ENCODE data around the gene RMND5A.

Gene RMND5A

DNA sequence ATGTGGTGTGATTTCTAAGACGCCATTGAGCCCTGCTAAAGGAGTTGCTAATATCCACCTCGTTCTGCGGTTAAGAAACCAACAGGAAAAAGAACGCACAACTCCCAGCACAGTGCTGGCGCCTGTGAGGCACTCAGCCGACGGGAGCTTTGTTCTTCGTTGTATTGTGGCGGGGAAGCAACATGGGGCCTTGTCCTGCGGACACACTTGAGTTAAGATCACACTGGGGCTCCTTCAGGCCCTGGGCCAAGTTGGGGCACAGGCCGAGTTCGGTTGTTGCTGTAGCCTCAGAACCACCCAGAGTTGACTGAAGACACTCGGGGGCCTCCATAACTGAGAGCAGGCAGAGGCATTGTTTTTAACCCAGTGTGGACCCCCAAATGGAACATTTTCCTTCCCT is 101.2 kb downstream of the RMND5A start:
- no peak overlapping the region for H3K4me3 ChIP-seq (ENCODE audit: control insufficient read depth, low read depth, low read length)
- TF ChIP-seq, protein P1, sequence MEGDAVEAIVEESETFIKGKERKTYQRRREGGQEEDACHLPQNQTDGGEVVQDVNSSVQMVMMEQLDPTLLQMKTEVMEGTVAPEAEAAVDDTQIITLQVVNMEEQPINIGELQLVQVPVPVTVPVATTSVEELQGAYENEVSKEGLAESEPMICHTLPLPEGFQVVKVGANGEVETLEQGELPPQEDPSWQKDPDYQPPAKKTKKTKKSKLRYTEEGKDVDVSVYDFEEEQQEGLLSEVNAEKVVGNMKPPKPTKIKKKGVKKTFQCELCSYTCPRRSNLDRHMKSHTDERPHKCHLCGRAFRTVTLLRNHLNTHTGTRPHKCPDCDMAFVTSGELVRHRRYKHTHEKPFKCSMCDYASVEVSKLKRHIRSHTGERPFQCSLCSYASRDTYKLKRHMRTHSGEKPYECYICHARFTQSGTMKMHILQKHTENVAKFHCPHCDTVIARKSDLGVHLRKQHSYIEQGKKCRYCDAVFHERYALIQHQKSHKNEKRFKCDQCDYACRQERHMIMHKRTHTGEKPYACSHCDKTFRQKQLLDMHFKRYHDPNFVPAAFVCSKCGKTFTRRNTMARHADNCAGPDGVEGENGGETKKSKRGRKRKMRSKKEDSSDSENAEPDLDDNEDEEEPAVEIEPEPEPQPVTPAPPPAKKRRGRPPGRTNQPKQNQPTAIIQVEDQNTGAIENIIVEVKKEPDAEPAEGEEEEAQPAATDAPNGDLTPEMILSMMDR (IDR thresholded peaks at IDR 0.05; ENCODE audit: control insufficient read depth, insufficient read depth, low read depth, low read length, missing control alignments): no peak
- no peak for DNase-seq (ENCODE audit: low read depth)

DNA sequence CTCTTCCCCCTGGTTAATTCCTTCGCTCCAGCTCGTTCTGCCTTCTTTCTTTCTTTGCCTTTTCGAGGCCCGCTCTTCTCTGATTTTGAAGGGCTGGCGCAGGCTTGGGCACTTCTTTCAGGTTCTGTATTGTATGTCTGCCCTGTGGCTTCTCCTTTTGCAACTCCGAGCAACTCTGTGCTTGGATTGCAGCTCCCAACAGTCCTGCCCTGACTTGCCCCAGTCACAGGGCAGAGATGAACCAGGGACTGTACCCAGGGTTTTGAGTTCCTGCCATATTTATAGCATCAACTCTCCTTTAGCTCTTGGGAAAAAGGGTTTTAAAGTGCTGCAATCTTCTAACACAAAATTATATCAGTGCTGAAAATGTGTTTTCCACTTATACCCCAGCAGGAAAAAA is 101.8 kb downstream of the RMND5A start:
- H3K4me3 ChIP-seq (ENCODE audit: control insufficient read depth, low read depth, low read length): no peak overlapping the region
- TF ChIP-seq, protein P1 (IDR thresholded peaks at IDR 0.05; ENCODE audit: control insufficient read depth, insufficient read depth, low read depth, low read length, missing control alignments): no peak
- no peak for DNase-seq (ENCODE audit: low read depth)

DNA sequence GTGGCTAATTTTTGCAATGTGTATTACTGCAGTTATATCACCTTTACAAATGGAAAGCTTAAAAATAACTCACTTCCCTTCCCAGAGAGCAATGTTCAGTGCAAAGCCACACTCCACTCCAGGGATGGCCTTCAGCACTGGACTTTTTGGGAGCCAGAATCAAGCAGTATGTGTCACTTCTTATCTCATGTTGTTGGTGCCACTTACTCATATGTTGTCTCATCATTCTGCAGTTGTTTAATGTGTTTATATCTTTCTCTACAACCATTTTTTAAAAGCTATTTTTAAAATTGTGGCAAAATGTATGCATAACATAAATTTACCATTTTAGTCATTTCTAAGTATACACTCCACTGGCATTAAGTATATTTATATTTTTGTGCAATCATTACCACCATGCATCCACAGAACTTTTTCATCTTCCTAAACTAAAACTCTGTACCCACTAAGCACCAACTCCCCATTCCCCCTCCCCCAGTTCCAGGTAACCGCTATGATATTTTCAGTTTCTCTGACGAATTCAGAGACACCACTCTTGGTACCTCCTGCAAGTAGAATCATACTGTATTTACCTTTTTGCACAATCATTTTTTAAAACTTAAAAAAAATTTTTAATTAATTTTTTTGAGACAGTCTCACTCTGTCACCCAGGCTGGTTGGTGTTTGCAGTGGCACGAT is 102.7 kb downstream of the RMND5A start:
- TF ChIP-seq, protein P1 (IDR thresholded peaks at IDR 0.05; ENCODE audit: control insufficient read depth, insufficient read depth, low read depth, low read length, missing control alignments): no peak
- DNase-seq (ENCODE audit: low read depth): no peak
- H3K4me3 ChIP-seq (ENCODE audit: control insufficient read depth, low read depth, low read length): no peak overlapping the region

DNA sequence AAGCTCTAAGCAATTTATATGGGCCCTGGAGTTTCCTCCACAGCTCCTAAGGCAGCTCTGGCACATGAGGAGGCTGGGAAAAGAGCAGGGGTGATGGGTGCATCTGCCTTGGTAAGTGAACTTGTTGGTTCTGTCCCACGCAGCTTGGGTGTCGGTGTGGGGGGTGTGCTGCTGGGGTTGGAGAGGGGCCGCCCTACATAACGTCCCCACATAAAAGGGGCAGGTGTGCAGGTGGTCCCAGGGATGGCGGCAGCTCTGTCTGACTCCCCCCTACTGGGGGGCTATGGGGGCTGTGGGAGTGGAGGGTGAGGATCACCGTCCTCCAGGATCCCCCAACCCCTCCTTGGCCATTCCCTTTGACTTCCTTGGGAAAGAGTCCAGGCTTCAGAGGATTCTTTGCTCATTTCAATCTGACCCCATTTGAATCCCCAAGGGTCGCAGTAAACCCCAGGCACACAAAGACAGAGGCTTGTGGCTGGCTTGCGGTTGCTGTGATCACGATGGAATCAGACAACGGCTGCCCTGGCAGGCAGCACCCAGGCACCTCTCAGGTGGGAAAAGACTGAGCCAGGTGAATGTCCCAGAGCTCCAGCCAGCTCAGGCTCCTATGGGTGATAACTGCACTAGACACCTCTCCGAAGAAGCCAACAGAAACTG is 105.1 kb downstream of the RMND5A start:
- TF ChIP-seq, protein P1 (IDR thresholded peaks at IDR 0.05; ENCODE audit: control insufficient read depth, insufficient read depth, low read depth, low read length, missing control alignments): no peak
- H3K4me3 ChIP-seq (ENCODE audit: control insufficient read depth, low read depth, low read length): no peak overlapping the region
- DNase-seq (ENCODE audit: low read depth): no peak

DNA sequence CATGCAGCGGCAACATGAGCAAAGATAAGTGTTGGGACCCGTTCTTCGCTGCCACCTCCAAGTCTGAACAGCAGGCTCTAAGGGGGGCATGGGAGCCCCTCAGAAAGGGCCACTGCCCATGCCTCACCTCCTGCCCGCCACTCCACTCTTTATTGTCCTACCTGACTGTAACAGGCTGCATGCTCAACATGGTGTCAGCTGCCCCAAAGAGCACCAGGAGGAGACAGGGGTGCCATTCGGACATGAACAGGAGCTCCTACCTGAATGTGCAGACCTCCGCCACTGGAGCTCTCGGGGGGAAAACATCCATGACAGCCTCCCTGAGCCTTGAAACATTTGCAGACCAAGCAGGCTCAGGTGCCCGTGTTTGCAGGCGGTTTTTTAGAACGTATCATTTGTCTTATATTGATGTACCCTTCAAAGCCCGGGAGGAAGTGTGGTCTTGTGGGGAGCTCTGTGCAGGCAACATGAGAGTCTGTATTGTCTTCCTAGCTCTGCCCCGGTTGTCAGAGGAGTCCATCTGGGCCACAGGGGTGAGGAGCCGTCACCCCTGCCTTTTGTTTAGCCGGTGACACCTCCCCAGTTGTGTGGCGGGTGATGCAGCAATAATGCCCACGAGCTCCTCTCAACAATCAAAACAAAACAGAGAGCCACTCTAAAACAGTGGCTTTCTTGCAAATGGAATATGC is 105.7 kb downstream of the RMND5A start:
- TF ChIP-seq, protein P1 (IDR thresholded peaks at IDR 0.05; ENCODE audit: control insufficient read depth, insufficient read depth, low read depth, low read length, missing control alignments): no peak
- H3K4me3 ChIP-seq (ENCODE audit: control insufficient read depth, low read depth, low read length): no peak overlapping the region
- no peak for DNase-seq (ENCODE audit: low read depth)

DNA sequence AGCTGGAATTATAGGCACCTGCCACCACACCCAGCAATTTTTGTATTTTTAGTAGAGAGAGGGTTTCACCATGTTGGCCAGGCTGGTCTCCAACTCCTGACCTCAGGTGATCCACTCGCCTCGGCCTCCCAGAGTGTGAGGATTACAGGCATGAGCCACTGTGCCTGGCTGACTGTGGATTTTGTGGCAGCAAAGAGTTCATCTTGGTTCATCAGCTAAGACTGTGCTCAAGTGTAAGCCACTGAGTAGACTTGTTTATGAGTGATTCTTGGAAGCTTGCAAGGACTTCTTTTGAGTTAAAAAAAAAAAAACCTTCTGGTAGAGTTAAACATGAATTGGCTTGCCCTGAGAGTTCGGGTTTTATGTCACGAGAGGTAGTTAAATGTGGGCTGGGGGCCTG is 106.9 kb downstream of the RMND5A start:
- DNase-seq (ENCODE audit: low read depth): no peak
- no peak overlapping the region for H3K4me3 ChIP-seq (ENCODE audit: control insufficient read depth, low read depth, low read length)
- TF ChIP-seq, protein P1 (IDR thresholded peaks at IDR 0.05; ENCODE audit: control insufficient read depth, insufficient read depth, low read depth, low read length, missing control alignments): no peak

Data from AG09309 (cell line).